HG03039 (cell line): ENCODE data around the gene CACNB4.
"Not testable (repeated sequence)": the region's sequence is repeated elsewhere in the genome, so short reads cannot be mapped to it uniquely, and the experiment has no call there.

Source experiments
- ATAC-seq: cut with Tn5 transposase; IDR thresholded peaks from one replicate; pipeline ENCODE4 v1.9.1; 2021; ENCODE audit warnings: mild to moderate bottlenecking, moderate library complexity; ENCODE audit not compliant: unreplicated experiment

The CACNB4 gene

GRCh38 chr2:152024477-152024876, 74.4 kb downstream of the CACNB4 start:
- no peak for ATAC-seq

DNA sequence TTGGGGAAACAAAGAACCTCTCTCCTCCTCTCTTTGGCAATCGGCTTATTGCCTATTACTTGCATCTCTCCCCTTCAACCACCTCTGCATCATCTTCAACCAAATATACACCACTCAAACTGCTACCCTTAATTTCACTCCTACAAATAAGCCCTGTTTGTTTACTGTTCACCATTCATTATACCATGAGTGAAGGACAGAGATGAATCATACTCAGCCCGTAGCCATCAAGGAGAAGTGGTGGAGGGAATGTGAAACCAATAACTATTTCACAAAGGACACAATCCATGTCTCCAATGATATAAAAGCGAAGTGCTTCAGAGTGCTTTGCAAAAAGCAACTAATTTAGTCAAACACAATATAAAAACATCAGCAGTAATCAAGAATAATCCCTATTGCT, 76.8 kb downstream of the CACNB4 start:
- no peak for ATAC-seq

- not testable (repeated sequence) for ATAC-seq
These were observed 77.8 kb downstream of the CACNB4 start for GRCh38 chr2:152021001-152021400.

DNA sequence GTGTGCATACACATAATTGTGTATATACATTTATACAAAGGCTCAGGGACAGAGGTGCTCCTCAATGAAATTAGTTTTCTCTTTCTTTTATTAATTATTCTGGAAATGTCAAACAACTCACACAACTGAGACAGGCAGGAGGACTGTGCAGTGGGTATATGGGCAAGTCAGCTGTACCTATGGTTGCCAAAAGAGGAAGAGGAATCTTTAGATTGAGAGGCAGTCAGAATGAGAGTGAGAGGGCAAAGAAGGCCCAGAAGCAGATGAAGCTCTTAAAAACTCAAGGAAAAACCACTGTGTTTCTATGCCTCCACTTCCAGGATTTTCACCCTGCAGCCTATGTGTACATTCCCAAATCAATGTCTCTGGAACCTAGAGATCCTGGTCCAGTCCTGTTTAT, 79.1 kb downstream of the CACNB4 start:
- no peak for ATAC-seq

DNA sequence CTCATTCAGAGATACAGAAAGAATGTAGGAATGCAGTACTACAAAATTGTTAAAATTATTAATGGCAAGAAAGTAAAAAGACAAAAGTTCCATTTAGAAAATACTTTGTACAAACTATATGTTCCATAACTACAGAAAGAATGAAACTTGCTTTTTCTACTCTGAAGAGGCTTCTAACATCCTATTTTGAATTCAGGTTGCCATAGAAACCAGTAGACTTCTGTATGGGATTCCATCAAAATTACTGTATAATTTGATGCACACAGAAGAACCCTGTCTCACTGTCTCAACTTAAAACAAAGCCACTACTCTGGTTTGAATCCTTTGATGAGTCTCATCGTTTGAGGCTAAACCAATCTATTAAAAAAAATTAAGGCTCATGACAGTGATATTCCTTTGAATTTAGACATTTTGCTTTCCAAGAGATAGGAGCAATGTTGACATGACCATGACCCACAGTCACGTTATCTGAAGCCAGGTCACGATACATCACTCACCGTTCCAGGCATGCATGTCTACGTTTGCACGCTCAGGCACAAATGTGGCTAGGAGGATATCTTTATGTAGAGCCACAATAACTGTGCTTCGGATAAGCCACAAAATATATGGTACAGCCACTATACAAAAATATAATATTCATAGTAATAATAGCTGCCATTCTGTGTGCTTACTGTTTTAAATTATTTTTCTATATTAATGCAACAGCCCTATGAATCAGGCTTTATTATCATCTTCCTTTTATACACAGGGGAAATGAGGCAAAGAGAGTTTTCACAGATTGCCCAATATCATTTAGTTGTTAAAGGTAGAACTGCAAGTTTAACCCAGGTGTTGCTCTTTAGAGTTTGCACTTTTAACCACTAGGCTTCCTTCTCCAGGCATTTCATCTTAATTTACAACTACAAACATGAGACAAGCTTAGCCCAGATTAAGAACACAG, 82.4 kb downstream of the CACNB4 start:
- no peak for ATAC-seq

- no peak for ATAC-seq
These were observed 83.3 kb downstream of the CACNB4 start for GRCh38 chr2:152015552-152015951.

- ATAC-seq: no peak
These were observed 86.1 kb downstream of the CACNB4 start for GRCh38 chr2:152012697-152013096.

DNA sequence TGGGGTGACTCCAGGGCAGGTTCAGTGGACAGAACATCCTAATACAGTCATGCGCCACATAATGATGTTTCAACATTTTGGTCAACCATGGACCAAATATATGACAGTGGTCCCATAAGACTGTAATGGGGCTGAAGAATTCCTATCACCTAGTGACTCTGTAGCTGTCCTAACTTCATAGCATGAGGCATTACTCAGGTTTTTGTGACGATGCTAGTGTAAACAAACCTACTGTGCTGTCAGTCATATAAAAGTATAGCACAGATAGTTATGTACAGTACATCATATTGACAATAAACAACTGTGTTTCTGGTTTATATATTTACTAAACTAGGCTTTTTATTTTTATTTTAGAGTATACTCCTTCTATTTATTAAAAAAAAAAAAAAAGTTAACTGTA, 87.1 kb downstream of the CACNB4 start:
- no peak for ATAC-seq

GRCh38 chr2:152005607-152006006, 93.2 kb downstream of the CACNB4 start:
- no peak for ATAC-seq

- not testable (repeated sequence) for ATAC-seq
These were observed 95.6 kb downstream of the CACNB4 start for GRCh38 chr2:152003283-152003682.

DNA sequence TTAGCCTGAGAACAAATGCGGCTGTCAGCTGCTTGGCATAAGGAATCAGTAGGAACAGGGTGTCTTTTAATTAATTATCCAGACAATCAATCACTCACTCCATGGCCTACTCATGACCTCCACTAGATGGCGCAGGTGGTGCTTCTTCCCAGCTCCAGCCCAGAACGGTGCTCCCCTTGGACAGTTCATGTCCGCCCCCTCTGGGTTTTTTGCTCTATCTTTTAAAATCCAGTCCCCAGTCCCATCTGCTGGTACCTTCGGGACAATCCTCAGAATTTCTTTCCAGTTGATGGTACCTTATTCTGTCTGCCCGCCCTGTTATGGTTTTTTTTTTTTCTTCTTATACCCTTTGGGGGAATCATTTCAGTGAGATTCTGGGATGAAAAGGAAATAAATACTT, 99.8 kb downstream of the CACNB4 start:
- no peak for ATAC-seq

GRCh38 chr2:151996243-151997003, 102.4 kb downstream of the CACNB4 start:
- ATAC-seq: no peak

DNA sequence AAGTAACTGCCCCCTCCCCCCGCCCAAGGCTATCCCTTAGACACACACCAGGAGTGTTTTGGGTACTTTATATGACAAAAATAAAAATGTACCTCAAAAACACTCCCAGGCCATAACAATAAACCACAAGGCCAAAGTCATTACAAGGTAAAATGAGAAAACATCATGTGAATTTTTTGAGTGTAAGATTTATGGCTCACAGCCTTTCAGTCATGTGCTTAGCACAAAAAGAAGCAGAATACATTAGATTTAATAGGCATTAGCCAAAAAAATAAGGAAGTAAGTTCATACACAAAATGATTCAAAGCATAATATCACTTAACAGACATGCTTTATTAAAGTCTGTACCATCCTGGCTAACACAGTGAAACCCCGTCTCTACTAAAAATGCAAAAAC, 103.7 kb downstream of the CACNB4 start:
- no peak for ATAC-seq

GRCh38 chr2:151994178-151994577, 104.7 kb downstream of the CACNB4 start:
- not testable (repeated sequence) for ATAC-seq

DNA sequence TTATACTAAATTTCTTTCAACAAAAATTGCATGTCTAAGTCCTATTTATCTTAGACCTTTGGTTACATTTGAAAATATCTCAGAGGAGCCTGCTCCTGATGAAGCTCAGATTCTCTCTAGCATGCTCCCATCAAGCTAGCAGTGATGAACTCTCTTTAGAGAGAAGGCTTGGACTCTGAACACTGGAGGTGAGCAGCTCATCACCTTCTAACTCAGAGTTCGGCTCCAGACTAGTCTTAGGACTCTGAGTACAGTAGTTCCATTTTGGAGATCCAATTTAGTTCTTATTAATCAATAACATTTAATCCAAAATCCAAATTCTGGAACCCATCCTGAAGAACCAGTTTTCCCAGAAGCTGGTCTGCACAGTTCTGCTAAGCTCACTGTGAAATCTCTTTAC, 107.8 kb downstream of the CACNB4 start:
- no peak for ATAC-seq

GRCh38 chr2:151989378-151989777, 109.5 kb downstream of the CACNB4 start:
- ATAC-seq: no peak

DNA sequence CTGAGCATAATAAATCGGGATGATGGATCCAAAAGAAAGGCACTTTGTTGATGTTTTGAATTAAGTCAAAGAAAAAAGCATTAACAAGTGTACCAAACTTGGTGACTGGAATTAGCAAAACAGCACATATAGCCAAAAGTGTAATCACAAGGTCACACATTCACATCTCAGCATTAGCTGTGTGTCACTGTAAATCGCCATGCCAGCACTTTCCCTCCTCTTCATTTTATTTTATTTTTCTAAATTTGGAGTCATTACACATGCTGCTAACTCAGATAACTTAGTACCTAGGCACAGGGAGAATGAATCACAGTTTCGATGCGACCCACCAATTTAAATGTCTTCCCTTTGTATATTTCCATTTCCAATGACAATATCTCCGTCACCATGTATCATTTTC, 111.4 kb downstream of the CACNB4 start:
- no peak for ATAC-seq

- ATAC-seq: no peak
These were observed 114.3 kb downstream of the CACNB4 start for GRCh38 chr2:151984424-151985083.

GRCh38 chr2:151983221-151983620, 115.6 kb downstream of the CACNB4 start:
- no peak for ATAC-seq

- ATAC-seq: no peak
These were observed 117.0 kb downstream of the CACNB4 start for GRCh38 chr2:151981886-151982285.

DNA sequence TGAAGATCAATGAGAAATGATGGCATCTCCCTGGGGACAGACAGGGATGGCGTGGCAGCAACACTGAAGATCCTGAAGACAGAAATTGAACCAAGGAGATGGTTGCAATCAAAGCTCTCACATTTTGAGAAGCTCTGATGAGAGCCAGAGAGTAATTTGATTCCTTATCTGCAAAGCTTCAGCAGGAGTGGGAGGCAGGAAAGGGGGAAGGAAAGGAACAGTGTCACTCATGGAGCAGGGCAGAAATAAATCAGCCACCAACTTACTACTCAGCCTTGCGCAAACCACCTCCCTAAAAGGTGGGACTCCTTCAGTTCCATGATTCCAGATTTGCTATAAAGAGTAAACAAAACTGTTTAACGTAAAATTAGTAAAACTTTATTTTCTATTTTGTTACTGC, 119.2 kb downstream of the CACNB4 start:
- ATAC-seq: no peak
